HG02623 (cell line): ENCODE data around the gene LIPM.
"Not testable (repeated sequence)": the region's sequence is repeated elsewhere in the genome, so short reads cannot be mapped to it uniquely, and the experiment has no call there.

Experiments used
- ATAC-seq: cut with Tn5 transposase; IDR thresholded peaks from one replicate; pipeline ENCODE4 v1.9.1; 2021; ENCODE audit warnings: moderate library complexity; ENCODE audit not compliant: unreplicated experiment

The LIPM gene

GRCh38 chr10:88837632-88838031 lies 35.1 kb downstream of the LIPM start:
- not testable (repeated sequence) for ATAC-seq

DNA sequence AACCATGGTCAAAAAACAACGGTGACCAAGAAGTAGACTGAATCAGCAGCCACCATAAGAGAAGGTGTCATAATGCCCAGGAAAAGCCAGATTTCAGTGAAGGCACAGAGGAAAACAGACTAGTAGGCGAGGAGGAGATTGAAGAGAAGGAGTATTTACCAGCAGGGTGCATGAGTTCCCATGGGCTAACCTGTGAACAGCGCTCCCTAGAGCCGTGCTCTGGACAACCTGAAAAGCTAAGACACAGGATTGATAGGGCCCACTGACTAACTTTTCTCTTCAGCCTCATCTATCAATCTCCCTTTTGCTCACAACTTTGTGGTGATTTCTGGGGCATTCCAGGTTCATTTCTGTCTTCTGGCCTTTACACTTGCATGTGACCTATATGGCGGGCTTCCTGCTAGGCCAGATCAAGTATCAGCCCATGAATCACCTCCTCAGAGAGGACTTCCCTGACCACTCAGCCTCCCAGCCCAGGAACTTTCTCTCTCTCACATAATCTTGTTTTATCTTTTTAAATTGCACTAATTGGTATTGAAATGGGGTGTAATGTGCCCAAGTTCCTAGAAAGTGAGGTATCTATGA lies 36.3 kb downstream of the LIPM start:
- ATAC-seq = no peak

- ATAC-seq = no peak
These were observed 37.6 kb downstream of the LIPM start for GRCh38 chr10:88840104-88840503.

DNA sequence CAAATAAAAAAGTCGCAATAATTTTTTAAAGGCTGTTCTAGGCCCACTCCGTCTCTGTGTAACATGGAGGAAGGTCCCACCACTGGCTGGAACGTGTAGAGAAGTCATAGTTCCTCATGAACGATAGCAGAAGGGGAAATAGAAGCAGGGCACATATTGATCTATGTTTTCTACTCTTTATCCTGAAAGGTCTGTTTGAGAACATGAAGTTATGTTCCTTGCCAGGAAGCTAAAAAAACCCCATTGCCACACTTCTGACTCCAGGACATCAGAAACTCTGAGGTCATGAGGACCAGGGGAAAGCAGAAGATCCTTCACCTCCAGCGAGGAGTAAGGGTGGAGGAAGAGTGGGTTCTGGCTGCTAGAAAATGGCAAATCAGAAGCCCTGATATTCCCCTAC lies 38.4 kb downstream of the LIPM start:
- no peak for ATAC-seq

DNA sequence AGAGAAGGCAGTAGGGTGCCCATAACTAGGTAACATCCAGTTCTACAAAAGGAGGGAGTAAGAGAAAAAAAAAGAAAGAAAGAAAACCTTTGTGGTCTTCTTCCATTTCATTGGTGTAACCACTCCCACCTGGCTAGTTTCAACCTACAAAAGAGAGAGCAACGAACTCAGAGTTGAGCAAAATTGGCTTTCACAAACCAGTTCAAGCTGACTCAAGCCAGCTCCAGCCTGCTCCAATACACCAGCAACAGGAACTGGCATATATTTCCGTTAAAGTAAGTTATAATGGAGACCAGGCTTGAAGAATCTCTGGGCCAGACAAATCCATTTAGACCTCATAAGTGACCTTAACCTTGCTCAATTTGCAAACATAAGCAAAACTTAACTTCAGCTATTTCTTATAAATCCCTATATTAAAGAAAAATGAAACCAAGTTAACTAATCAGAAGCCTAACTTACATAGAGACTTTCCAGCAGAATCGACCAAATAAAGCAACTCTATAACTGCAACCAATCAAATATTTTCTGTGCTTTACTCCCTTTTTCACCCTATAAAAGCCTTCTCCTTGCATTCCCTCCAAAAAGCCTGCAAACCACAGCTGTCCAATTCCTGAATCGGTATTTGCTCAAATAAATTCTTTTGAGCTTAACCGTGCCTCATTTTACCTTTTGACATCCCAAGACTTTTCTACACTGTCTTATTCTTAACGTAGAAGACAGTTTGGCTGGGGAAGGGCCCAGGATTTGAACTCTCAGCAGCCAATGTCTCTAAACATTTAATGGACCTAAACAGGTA lies 39.0 kb downstream of the LIPM start:
- ATAC-seq = no peak

DNA sequence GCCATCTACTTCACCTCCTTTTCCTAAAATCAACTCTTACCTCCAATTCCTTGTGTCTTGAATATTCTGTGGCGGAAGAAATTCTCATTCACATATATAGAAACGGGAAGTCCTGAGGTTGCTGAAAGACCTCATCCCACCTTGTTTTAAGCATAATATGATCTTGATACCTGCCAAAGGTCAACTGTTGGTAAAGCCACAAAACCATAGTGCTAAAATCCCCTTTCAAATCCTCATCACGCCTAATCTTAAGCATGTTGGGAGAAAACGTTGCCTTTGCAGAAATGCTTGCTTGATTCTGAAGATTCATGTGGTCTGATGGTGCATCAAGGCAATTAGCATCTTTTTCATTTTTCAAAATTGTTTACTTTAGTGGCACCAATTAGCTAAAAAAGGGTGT lies 40.6 kb downstream of the LIPM start:
- ATAC-seq = no peak

DNA sequence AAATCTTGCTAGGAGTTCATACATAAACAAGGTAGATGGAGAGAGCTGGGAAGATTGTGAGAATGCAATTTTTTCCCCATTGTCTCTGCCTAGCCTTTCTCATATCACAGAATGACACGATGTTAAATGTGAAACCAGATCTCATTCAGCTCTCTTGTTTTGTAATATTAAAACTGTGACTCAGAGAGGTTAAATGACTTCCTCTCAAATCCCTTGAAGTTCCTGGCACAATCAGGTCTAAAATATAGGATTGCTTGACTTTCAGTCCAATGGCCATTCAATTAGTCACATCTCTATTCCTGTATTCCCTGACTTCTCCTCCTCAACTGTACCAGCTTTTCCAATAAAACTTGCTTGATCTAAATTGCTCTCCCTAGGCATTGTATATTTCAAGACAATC lies 46.0 kb downstream of the LIPM start:
- ATAC-seq = no peak

GRCh38 chr10:88849234-88849633 lies 46.7 kb downstream of the LIPM start:
- no peak for ATAC-seq

- ATAC-seq = no peak
These were observed 48.2 kb downstream of the LIPM start for GRCh38 chr10:88850712-88851111.

- ATAC-seq = no peak
These were observed 49.2 kb downstream of the LIPM start, which contains the start of gene ANKRD22 for GRCh38 chr10:88851706-88852105. ANKRD22 (minus strand) TSS chr10:88851844; CDS start chr10:88851607, 237 bp downstream.

DNA sequence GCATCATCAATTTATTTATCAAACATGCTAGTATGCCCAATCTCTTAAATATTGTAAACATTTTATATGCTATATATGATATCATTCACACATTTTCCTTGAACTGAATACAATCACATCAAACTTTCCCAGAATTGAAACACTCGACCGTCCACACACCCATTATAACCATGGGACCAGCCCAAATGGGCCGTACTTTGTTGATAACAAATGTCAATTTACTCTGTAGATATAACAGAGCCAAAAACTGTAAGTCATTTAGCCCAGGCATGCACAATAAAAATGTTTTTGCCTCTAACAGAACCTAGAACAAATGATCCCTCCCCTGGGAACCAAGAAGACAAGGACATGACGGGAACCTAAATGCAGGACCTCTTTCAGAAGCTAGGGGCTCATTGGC lies 49.8 kb downstream of the LIPM start:
- no peak for ATAC-seq

- no peak for ATAC-seq
These were observed 50.8 kb downstream of the LIPM start for GRCh38 chr10:88853155-88853881.

DNA sequence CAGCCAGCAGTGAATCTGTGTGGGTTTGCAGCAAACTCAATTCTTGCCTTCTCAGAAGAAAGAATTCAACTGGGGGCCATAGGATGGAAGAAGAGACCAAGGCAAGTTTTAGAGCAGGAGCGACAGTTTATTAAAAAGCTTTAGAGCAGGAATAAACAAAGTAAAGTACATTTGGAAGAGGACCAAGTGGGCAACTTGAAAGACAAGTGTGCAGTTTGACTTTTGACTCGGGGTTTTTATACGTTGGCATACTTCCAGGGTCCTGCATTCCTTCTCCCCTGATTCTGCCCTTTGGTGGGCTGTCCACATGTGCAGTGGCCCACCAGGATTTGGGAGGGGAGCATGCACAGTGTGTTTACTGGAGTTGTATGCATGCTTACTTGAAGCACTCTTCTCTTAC lies 52.2 kb downstream of the LIPM start:
- ATAC-seq = no peak

DNA sequence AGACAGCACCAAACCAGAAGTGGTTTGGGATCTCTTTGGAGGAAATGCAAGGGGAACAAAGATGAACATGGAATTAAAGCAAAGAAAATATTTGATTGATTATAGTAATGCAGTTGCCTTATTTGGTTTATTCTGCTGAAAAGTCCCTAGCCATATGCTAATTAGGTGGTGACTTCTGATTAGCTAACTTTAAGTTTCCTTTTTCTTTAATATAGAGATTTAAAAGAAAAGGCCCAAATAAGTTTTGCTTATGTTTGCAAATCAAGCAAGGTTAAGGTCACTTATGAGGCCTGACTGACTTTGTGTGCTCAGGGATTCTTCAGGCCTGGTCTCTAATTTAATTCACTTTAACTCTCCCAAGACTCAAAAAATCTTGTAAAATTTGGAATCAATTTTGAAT lies 55.3 kb downstream of the LIPM start:
- ATAC-seq = no peak

- ATAC-seq = no peak
These were observed 56.0 kb downstream of the LIPM start for GRCh38 chr10:88858491-88858890.

DNA sequence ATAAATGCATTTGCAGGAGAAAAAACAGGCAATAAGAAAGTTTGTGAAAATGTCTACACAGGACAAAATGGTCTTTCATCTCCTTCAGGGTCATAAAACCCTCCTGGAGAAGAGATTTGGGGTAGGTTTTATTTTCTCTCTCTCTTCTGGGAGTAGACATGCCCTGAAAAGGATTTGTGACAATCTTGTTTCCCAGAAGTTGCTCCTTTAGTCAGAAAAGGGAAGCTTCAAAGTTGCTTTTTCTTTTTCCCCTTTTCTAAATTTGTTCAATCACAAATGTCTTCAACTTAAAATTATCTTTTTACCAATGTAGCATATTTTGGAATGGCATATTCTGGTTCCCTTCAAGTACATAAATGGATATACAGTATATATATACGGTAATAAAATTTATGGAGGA lies 58.5 kb downstream of the LIPM start:
- no peak for ATAC-seq

- no peak for ATAC-seq
These were observed 62.8 kb downstream of the LIPM start for GRCh38 chr10:88865281-88865876.

DNA sequence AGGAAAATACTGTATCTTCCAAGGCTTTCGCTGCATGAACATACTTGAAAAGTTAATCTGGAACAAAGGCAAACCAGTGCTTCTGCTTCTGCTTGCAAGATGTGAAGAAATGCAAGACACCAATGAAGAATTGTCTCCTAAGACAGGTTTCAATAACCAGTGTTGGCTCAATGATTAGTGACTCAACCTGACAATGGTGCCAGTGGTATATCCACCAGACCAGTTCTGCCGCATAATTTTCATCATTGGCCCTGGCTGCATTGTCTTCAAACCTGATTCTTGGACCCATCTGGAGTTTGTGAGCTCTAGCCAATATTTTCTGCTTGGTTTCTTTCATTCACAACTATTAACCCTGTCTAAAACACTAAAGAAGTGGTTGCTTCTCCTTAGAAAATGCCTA lies 63.9 kb downstream of the LIPM start:
- no peak for ATAC-seq

- ATAC-seq = no peak
These were observed 67.6 kb downstream of the LIPM start for GRCh38 chr10:88870089-88870488.
